Caco-2 (cell line): ENCODE measurements around the gene RHPN2. TPM values are rescaled to one million over a fixed set of nuclear protein-coding genes. Genes with fewer than 3 reads are reported as not detected.

Experiments
- BruUV-seq: library from RNA; stranded (reverse); fragments of 400-500 nt; replicated peaks from 2 replicates; lab custom pipeline; 2021; lab: Mats Ljungman, UMichigan
- CTCF ChIA-PET: fragments of 300-600 bp; sonication (Branson Sonifier 250); formaldehyde crosslinking; loops from one replicate; lab custom pipeline; 2022; ENCODE audit warnings: antibody characterized with exemption; lab: Charles Lee
- POLR2A ChIA-PET: fragments of 300-600 bp; sonication (Branson Sonifier 250); formaldehyde crosslinking; loops from one replicate; lab custom pipeline; 2022; ENCODE audit warnings: antibody characterized with exemption; lab: Charles Lee
- DNase-seq, 2 experiments: peaks; one replicate each; pipeline versions ENCODE4 v3.0.0 to v3.0.0-alpha.2; 2020 to 2022
- H3K27me3 ChIP-seq: replicated peaks from 2 replicates; pipeline ENCODE4 v1.6.0; 2011; ENCODE audit warnings: low read length; ENCODE audit not compliant: control insufficient read depth, insufficient read depth
- H3K36me3 ChIP-seq: 2 replicates; pipeline ENCODE4 v1.5.1; 2011; ENCODE audit warnings: low read length; ENCODE audit not compliant: control insufficient read depth, insufficient read depth
- H3K4me1 ChIP-seq: fragments of 250-450 bp; sonication (Bioruptor Pico); 2 replicates; pipeline ENCODE4 v1.5.1; 2020; ENCODE audit warnings: mild to moderate bottlenecking
- H3K4me3 ChIP-seq: 2 replicates; pipeline ENCODE4 v1.5.1; 2011; ENCODE audit warnings: low read depth, mild to moderate bottlenecking, control low read depth, low read length
- H3K9me3 ChIP-seq: fragments of 250-450 bp; sonication (Bioruptor Pico); 2 replicates; pipeline ENCODE4 v1.5.1; 2020; ENCODE audit warnings: mild to moderate bottlenecking, moderate library complexity
- H3K27ac Mint-ChIP-seq: one replicate; pipeline ENCODE4 v1.8.0; 2022; ENCODE audit warnings: mixed read lengths; ENCODE audit not compliant: unreplicated experiment
- H3K27me3 Mint-ChIP-seq: one replicate; pipeline ENCODE4 v1.8.0; 2022; ENCODE audit warnings: mixed read lengths; ENCODE audit not compliant: insufficient read depth, unreplicated experiment
- H3K36me3 Mint-ChIP-seq: one replicate; pipeline ENCODE4 v1.8.0; 2022; ENCODE audit warnings: mild to moderate bottlenecking, mixed read lengths; ENCODE audit not compliant: insufficient read depth, unreplicated experiment
- H3K4me1 Mint-ChIP-seq: one replicate; pipeline ENCODE4 v1.8.0; 2022; ENCODE audit warnings: low read depth, mixed read lengths; ENCODE audit not compliant: unreplicated experiment
- H3K4me3 Mint-ChIP-seq: one replicate; pipeline ENCODE4 v1.8.0; 2022; ENCODE audit warnings: mild to moderate bottlenecking, moderate library complexity, mixed read lengths; ENCODE audit not compliant: unreplicated experiment
- H3K9me3 Mint-ChIP-seq: one replicate; pipeline ENCODE4 v1.8.0; 2022; ENCODE audit warnings: mixed read lengths; ENCODE audit not compliant: unreplicated experiment
- CTCF ChIP-seq, 2 experiments: fragments of 200-600 bp in 1 of 2; IDR thresholded peaks; 1 replicate in 1 of 2; 2 replicates in 1 of 2; pipeline versions ENCODE4 v1.5.1 to v1.8.0; 2011 to 2022; ENCODE audit warnings: antibody characterized with exemption in 1 of 2, control low read depth in 1 of 2, inconsistent platforms in 1 of 2, low read depth in 1 of 2, low read length in 1 of 2, mild to moderate bottlenecking in 1 of 2, moderate library complexity in 1 of 2; ENCODE audit not compliant: insufficient read depth in 1 of 2, severe bottlenecking in 1 of 2, unreplicated experiment in 1 of 2
- intact Hi-C: fragments of 100-400 bp; cut with micrococcal nuclease; formaldehyde crosslinking; loops from one replicate; pipeline ENCODE4 v1.10.0; 2022; ENCODE audit not compliant: unreplicated experiment
- total RNA-seq: library from RNA; stranded (reverse); gene quantifications from 2 replicates; pipeline ENCODE4 v1.2.3, GENCODE V29; 2022

RHPN2 gene
- total RNA-seq, 1 experiment from 2014 or later = 69.5 TPM

GRCh38 chr19:33100894-33101644, 36.4 kb upstream of the RHPN2 start:
- ChIA-PET CTCF (interaction anchor here (0.5 to 1.1 kb wide), 6 partner anchors 24 to 245 kb away, joined by 3 to 9 read pairs (median 5); no protein-coding TSS in a partner anchor), POLR2A (interaction anchor here (0.6 to 1.2 kb wide), 5 partner anchors 17 to 52 kb away, joined by 4 to 7 read pairs (median 5); no protein-coding TSS in a partner anchor)
- no peak for TF ChIP-seq CTCF (IDR thresholded peaks at IDR 0.05; ENCODE audit: insufficient read depth in 1 of 2, low read depth in 1 of 2, low read length in 1 of 2, severe bottlenecking in 1 of 2, unreplicated experiment in 1 of 2)
- Mint-ChIP-seq H3K36me3 (peaks cover 88% of the 10 kb centered on the region), H3K4me1 (peaks cover 30% of the 10 kb centered on the region), H3K9me3 (no peaks in the 10 kb centered on the region), H3K27me3 (no peaks in the 10 kb centered on the region), H3K27ac (peak overlapping the region; percentile 92), H3K4me3 (peak overlapping the region; percentile 38)
- no TSS peak for BruUV-seq
- Histone ChIP-seq H3K4me3 (no peak overlapping the region), H3K27me3 (no peaks in the 10 kb centered on the region), H3K9me3 (no peaks in the 10 kb centered on the region), H3K4me1 (peaks cover 25% of the 10 kb centered on the region), H3K36me3 (peaks cover 4% of the 10 kb centered on the region; the same call in 1 of the 2 replicates)
- intact Hi-C loops = loop anchor here (1.0 to 5.0 kb wide), 5 partner anchors 23 to 129 kb away; partner anchors contain the start of genes CEP89, FAAP24 and RHPN2
- DNase-seq = peak; percentile 88 to 90

DNA sequence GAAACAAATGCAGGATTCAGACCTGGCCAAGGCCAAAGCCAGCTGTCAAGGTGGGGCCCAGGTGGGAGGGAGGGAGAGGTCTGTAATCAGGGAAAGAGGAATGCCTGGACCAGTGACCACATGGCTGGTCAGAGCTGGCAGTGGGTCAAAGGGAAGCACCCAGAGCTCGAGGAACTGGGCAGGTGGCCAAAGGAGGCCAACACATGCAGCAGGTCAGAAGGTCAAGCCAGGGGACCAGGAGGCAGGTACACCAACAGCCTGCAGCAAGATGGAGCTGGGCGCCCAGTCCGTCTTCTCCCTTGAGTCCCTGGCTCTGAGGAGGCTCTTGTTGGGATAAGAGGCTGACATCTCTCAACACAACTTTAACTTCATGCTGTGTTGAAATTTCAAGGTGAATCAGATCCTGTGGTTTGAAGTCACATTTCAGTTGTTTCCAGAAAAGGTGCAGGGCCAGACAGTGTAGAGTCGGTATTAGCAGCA, 33.4 kb upstream of the RHPN2 start:
- H3K4me3 Mint-ChIP-seq = no peak overlapping the region
- H3K36me3 ChIP-seq = peaks cover 6% of the 10 kb centered on the region
- CTCF ChIA-PET = no interaction called here

More for the DNA sequence above, 33.4 kb upstream of the RHPN2 start:
- H3K27me3 Mint-ChIP-seq = no peaks in the 10 kb centered on the region
- Histone ChIP-seq H3K27me3 (no peaks in the 10 kb centered on the region), H3K9me3 (no peaks in the 10 kb centered on the region), H3K4me3 (no peak overlapping the region), H3K4me1 (peaks cover 34% of the 10 kb centered on the region)
- H3K9me3 Mint-ChIP-seq = no peaks in the 10 kb centered on the region
- H3K4me1 Mint-ChIP-seq = peaks cover 33% of the 10 kb centered on the region
- POLR2A ChIA-PET = no interaction called here
- peaks cover 84% of the 10 kb centered on the region for H3K36me3 Mint-ChIP-seq
- peak in 1 of 2 experiments; percentile 51 for DNase-seq
- no TSS peak for BruUV-seq
- peak overlapping the region; percentile 54 for H3K27ac Mint-ChIP-seq
- TF ChIP-seq CTCF (IDR thresholded peaks at IDR 0.05; ENCODE audit: insufficient read depth in 1 of 2, low read depth in 1 of 2, low read length in 1 of 2, severe bottlenecking in 1 of 2, unreplicated experiment in 1 of 2) = no peak
- intact Hi-C loops = no loop called here
